Neural cell (in vitro differentiated cells): Measurements from ENCODE around the gene ERMARD. TPM values are rescaled to one million over a fixed set of nuclear protein-coding genes. Genes with fewer than 3 reads are reported as not detected.

Source experiments
- H2AFZ ChIP-seq: fragments of 200-600, 300-800 bp; sonication (generic), shearing (Covaris generic); 2 replicates; pipeline ENCODE4 v1.6.0; 2014; ENCODE audit warnings: low read depth, mild to moderate bottlenecking, antibody characterized with exemption, low read length, moderate library complexity
- H3F3A ChIP-seq: fragments of 200-600 bp; shearing (Covaris generic); 2 replicates; pipeline ENCODE4 v1.6.1; 2016; ENCODE audit warnings: mild to moderate bottlenecking, moderate library complexity, mixed read lengths, antibody characterized with exemption, low read length; ENCODE audit not compliant: insufficient read depth, poor library complexity, severe bottlenecking
- H3K27ac ChIP-seq: fragments of 200-600, 300-800 bp; sonication (generic), shearing (Covaris generic); 2 replicates; pipeline ENCODE4 v1.5.1; 2014; ENCODE audit warnings: mild to moderate bottlenecking, low read length, moderate library complexity
- H3K27me3 ChIP-seq: fragments of 300-800, 200-600 bp; sonication (generic), shearing (Covaris generic); 2 replicates; pipeline ENCODE4 v1.6.0; 2014; ENCODE audit warnings: mild to moderate bottlenecking, low read depth, low read length, moderate library complexity; ENCODE audit not compliant: insufficient read depth
- H3K36me3 ChIP-seq: fragments of 300-800, 200-600 bp; sonication (generic), shearing (Covaris generic); 2 replicates; pipeline ENCODE4 v1.5.1; 2014; ENCODE audit warnings: mild to moderate bottlenecking, antibody characterized with exemption, low read length, moderate library complexity; ENCODE audit not compliant: insufficient read depth
- H3K4me2 ChIP-seq: fragments of 300-800, 200-600 bp; sonication (generic), shearing (Covaris generic); 2 replicates; pipeline ENCODE4 v1.6.0; 2014; ENCODE audit warnings: mild to moderate bottlenecking, low read length
- H3K4me3 ChIP-seq: fragments of 300-800, 200-600 bp; sonication (generic), shearing (Covaris generic); 2 replicates; pipeline ENCODE4 v1.5.1; 2014; ENCODE audit warnings: mild to moderate bottlenecking, low read length, moderate library complexity
- H3K79me2 ChIP-seq: fragments of 200-600 bp; shearing (Covaris generic); replicated peaks from 2 replicates; pipeline ENCODE4 v1.6.0; 2014; ENCODE audit warnings: mild to moderate bottlenecking, low read length, moderate library complexity; ENCODE audit not compliant: insufficient read depth
- H3K9ac ChIP-seq: fragments of 300-800, 200-600 bp; sonication (generic), shearing (Covaris generic); 2 replicates; pipeline ENCODE4 v1.6.1; 2016; ENCODE audit warnings: mild to moderate bottlenecking, low read length, mixed read lengths
- H3K9me2 ChIP-seq: fragments of 200-600 bp; shearing (Covaris generic); 2 replicates; pipeline ENCODE4 v1.6.1; 2016; ENCODE audit warnings: mild to moderate bottlenecking, low read length, mixed read lengths; ENCODE audit not compliant: insufficient read depth
- H3K9me3 ChIP-seq: fragments of 200-600, 300-800 bp; sonication (generic), shearing (Covaris generic); 2 replicates; pipeline ENCODE4 v1.6.1; 2016; ENCODE audit warnings: mild to moderate bottlenecking, mixed run types, low read length, moderate library complexity, mixed read lengths
- H4K20me1 ChIP-seq: fragments of 200-600 bp; shearing (Covaris generic); 2 replicates; pipeline ENCODE4 v1.6.1; 2016; ENCODE audit warnings: mild to moderate bottlenecking, mixed run types; ENCODE audit not compliant: insufficient read depth
- CTCF ChIP-seq: fragments of 450-650 bp; IDR thresholded peaks from 2 replicates; pipeline ENCODE4 v1.5.1; 2014; ENCODE audit warnings: antibody characterized with exemption, mild to moderate bottlenecking, moderate library complexity; ENCODE audit not compliant: poor library complexity, severe bottlenecking
- EP300 ChIP-seq: fragments of 450-650 bp; conservative IDR thresholded peaks from 2 replicates; pipeline ENCODE4 v1.6.1; 2014; ENCODE audit warnings: antibody characterized with exemption, mild to moderate bottlenecking, moderate library complexity; ENCODE audit not compliant: poor library complexity, severe bottlenecking
- EZH2 ChIP-seq: fragments of 200-600, 300-800 bp; shearing (Covaris generic), sonication (generic); IDR thresholded peaks from 2 replicates; pipeline ENCODE4 v1.6.1; 2014; ENCODE audit warnings: antibody characterized with exemption, low read length, borderline replicate concordance, mild to moderate bottlenecking; ENCODE audit not compliant: insufficient read depth, poor library complexity, severe bottlenecking
- MXI1 ChIP-seq: fragments of 450-650 bp; conservative IDR thresholded peaks from 2 replicates; pipeline ENCODE4 v1.6.1; 2014; ENCODE audit warnings: antibody characterized with exemption, mild to moderate bottlenecking; ENCODE audit not compliant: poor library complexity, severe bottlenecking
- POLR2AphosphoS5 ChIP-seq: IDR thresholded peaks from 2 replicates; pipeline ENCODE4 v1.6.1; 2012
- RAD21 ChIP-seq: fragments of 450-650 bp; conservative IDR thresholded peaks from 2 replicates; pipeline ENCODE4 v1.6.1; 2014; ENCODE audit warnings: antibody characterized with exemption, mild to moderate bottlenecking, moderate library complexity
- SMC3 ChIP-seq: fragments of 450-650 bp; conservative IDR thresholded peaks from 2 replicates; pipeline ENCODE4 v1.6.1; 2014; ENCODE audit warnings: antibody characterized with exemption, mild to moderate bottlenecking, moderate library complexity; ENCODE audit not compliant: poor library complexity
- TAF1 ChIP-seq: IDR thresholded peaks from 2 replicates; pipeline ENCODE4 v1.6.1; 2012; ENCODE audit warnings: low read depth
- polyA plus RNA-seq: library from polyadenylated mRNA; depleted of rRNA; stranded (reverse); fragments of >200 nt; gene quantifications from 2 replicates; pipeline ENCODE4 v1.2.3, GENCODE V29; 2014
- TF ChIP-seq, protein P1 (sequence below): IDR thresholded peaks from 2 replicates; pipeline ENCODE4 v1.6.1; 2012; ENCODE audit warnings: borderline replicate concordance

The ERMARD gene
- polyA plus RNA-seq, 1 donor from 2014 or later, result 51.2 TPM

- Histone ChIP-seq H3K9me3 (no peaks in the 10 kb centered on the region), H3K9ac (no peak overlapping the region), H3K9me2 (no peaks in the 10 kb centered on the region), H4K20me1 (no peaks in the 10 kb centered on the region), H3K4me3 (no peak overlapping the region), H3F3A (no peaks in the 10 kb centered on the region), H2AFZ (no peak overlapping the region), H3K27me3 (no peaks in the 10 kb centered on the region), H3K27ac (no peak overlapping the region), H3K4me2 (no peak overlapping the region), H3K79me2 (peaks cover 16% of the 10 kb centered on the region), H3K36me3 (peaks cover 5% of the 10 kb centered on the region)
- no peak for TF ChIP-seq EZH2
- no peak for TF ChIP-seq TAF1
- TF ChIP-seq, protein P1, sequence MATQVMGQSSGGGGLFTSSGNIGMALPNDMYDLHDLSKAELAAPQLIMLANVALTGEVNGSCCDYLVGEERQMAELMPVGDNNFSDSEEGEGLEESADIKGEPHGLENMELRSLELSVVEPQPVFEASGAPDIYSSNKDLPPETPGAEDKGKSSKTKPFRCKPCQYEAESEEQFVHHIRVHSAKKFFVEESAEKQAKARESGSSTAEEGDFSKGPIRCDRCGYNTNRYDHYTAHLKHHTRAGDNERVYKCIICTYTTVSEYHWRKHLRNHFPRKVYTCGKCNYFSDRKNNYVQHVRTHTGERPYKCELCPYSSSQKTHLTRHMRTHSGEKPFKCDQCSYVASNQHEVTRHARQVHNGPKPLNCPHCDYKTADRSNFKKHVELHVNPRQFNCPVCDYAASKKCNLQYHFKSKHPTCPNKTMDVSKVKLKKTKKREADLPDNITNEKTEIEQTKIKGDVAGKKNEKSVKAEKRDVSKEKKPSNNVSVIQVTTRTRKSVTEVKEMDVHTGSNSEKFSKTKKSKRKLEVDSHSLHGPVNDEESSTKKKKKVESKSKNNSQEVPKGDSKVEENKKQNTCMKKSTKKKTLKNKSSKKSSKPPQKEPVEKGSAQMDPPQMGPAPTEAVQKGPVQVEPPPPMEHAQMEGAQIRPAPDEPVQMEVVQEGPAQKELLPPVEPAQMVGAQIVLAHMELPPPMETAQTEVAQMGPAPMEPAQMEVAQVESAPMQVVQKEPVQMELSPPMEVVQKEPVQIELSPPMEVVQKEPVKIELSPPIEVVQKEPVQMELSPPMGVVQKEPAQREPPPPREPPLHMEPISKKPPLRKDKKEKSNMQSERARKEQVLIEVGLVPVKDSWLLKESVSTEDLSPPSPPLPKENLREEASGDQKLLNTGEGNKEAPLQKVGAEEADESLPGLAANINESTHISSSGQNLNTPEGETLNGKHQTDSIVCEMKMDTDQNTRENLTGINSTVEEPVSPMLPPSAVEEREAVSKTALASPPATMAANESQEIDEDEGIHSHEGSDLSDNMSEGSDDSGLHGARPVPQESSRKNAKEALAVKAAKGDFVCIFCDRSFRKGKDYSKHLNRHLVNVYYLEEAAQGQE, result no peak
- TF ChIP-seq RAD21, result no peak
- no peak for TF ChIP-seq MXI1
- TF ChIP-seq EP300, result no peak
- no peak for TF ChIP-seq POLR2AphosphoS5
- TF ChIP-seq SMC3, result no peak
- TF ChIP-seq CTCF, result no peak
Measured at GRCh38 chr6:169714178-169714577, 37.2 kb upstream of the ERMARD start.

- Histone ChIP-seq H3F3A (no peaks in the 10 kb centered on the region), H4K20me1 (no peaks in the 10 kb centered on the region), H3K27ac (no peak overlapping the region), H3K27me3 (no peaks in the 10 kb centered on the region), H3K79me2 (peaks cover 20% of the 10 kb centered on the region), H3K4me3 (no peak overlapping the region), H3K9me3 (no peaks in the 10 kb centered on the region), H2AFZ (no peak overlapping the region), H3K4me2 (no peak overlapping the region), H3K36me3 (peaks cover 3% of the 10 kb centered on the region), H3K9me2 (no peaks in the 10 kb centered on the region), H3K9ac (no peak overlapping the region)
- TF ChIP-seq, protein P1, result no peak
- TF ChIP-seq EZH2, result no peak
- no peak for TF ChIP-seq EP300
- TF ChIP-seq POLR2AphosphoS5, result no peak
- no peak for TF ChIP-seq TAF1
- TF ChIP-seq CTCF, result no peak
- no peak for TF ChIP-seq RAD21
Measured at GRCh38 chr6:169714595-169714994, 36.8 kb upstream of the ERMARD start.
